Measurements from ENCODE around the gene DLST.

DLST gene

GRCh38 chr14:74846168-74846567 lies 35.5 kb upstream of the DLST start (continued):
- no peak for TF ChIP-seq PPARA (CRISPR knock-in tag; IDR thresholded peaks at IDR 0.05; ENCODE audit: borderline replicate concordance)

- TF ChIP-seq ZC3H10 (CRISPR knock-in tag; IDR thresholded peaks at IDR 0.05) (no peak), ISL1 (CRISPR knock-in tag; IDR thresholded peaks at IDR 0.05) (no peak), PPARA (CRISPR knock-in tag; IDR thresholded peaks at IDR 0.05; ENCODE audit: borderline replicate concordance) (no peak), SNAI2 (CRISPR knock-in tag; IDR thresholded peaks at IDR 0.05) (no peak), TCF4 (CRISPR knock-in tag; IDR thresholded peaks at IDR 0.05; ENCODE audit: borderline replicate concordance) (no peak), GLIS3 (CRISPR knock-in tag; IDR thresholded peaks at IDR 0.05) (no peak), POU6F1 (CRISPR knock-in tag; IDR thresholded peaks at IDR 0.05; ENCODE audit: borderline replicate concordance, low read depth) (no peak), ZFP30 (CRISPR knock-in tag; IDR thresholded peaks at IDR 0.05) (no peak), RARB (CRISPR knock-in tag; IDR thresholded peaks at IDR 0.05) (no peak)
- TF ChIP-seq, protein P1, sequence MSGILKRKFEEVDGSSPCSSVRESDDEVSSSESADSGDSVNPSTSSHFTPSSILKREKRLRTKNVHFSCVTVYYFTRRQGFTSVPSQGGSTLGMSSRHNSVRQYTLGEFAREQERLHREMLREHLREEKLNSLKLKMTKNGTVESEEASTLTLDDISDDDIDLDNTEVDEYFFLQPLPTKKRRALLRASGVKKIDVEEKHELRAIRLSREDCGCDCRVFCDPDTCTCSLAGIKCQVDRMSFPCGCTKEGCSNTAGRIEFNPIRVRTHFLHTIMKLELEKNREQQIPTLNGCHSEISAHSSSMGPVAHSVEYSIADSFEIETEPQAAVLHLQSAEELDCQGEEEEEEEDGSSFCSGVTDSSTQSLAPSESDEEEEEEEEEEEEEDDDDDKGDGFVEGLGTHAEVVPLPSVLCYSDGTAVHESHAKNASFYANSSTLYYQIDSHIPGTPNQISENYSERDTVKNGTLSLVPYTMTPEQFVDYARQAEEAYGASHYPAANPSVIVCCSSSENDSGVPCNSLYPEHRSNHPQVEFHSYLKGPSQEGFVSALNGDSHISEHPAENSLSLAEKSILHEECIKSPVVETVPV (CRISPR knock-in tag; IDR thresholded peaks at IDR 0.05) = no peak
- TF ChIP-seq, protein P2, sequence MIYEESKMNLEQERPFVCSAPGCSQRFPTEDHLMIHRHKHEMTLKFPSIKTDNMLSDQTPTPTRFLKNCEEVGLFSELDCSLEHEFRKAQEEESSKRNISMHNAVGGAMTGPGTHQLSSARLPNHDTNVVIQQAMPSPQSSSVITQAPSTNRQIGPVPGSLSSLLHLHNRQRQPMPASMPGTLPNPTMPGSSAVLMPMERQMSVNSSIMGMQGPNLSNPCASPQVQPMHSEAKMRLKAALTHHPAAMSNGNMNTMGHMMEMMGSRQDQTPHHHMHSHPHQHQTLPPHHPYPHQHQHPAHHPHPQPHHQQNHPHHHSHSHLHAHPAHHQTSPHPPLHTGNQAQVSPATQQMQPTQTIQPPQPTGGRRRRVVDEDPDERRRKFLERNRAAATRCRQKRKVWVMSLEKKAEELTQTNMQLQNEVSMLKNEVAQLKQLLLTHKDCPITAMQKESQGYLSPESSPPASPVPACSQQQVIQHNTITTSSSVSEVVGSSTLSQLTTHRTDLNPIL (CRISPR knock-in tag; IDR thresholded peaks at IDR 0.05; ENCODE audit: low read depth) = no peak
- peak; percentile 44 for ATAC-seq
Measured at GRCh38 chr14:74846968-74847665, 34.6 kb upstream of the DLST start.

DNA sequence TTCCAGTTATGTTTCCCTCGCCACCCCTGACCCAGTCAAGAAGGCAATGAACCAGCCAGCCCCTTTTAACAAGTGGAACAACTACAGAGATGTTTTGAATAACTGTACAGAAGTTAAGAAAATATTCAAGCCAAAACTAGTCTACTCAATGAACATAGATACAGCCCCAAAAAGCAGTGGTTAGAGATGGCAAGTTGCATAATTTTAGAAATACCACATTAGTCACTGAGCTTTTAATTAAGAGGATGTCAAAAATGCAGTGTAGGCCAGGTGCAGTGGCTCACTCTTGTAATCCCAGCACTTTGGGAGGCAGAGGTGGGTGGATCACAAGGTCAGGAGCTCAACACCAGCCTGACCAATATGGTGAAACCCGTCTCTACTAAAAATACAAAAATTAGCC lies 32.9 kb upstream of the DLST start:
- ATAC-seq = no peak
- no peak for TF ChIP-seq ZNF565 (CRISPR knock-in tag; conservative IDR thresholded peaks at IDR 0.05; ENCODE audit: low read depth)
- TF ChIP-seq RARB (CRISPR knock-in tag; IDR thresholded peaks at IDR 0.05) = no peak
- TF ChIP-seq ESRRG (CRISPR knock-in tag; IDR thresholded peaks at IDR 0.05) = no peak
- TF ChIP-seq OSR1 (CRISPR knock-in tag; IDR thresholded peaks at IDR 0.05) = no peak
- TF ChIP-seq, protein P2 (CRISPR knock-in tag; IDR thresholded peaks at IDR 0.05; ENCODE audit: low read depth) = no peak
- no peak for TF ChIP-seq TOX (CRISPR knock-in tag; IDR thresholded peaks at IDR 0.05; ENCODE audit: borderline replicate concordance)
- no peak for TF ChIP-seq ISL1 (CRISPR knock-in tag; IDR thresholded peaks at IDR 0.05)
- TF ChIP-seq, protein P1 (CRISPR knock-in tag; IDR thresholded peaks at IDR 0.05) = no peak
- no peak for TF ChIP-seq SNAI2 (CRISPR knock-in tag; IDR thresholded peaks at IDR 0.05)

DNA sequence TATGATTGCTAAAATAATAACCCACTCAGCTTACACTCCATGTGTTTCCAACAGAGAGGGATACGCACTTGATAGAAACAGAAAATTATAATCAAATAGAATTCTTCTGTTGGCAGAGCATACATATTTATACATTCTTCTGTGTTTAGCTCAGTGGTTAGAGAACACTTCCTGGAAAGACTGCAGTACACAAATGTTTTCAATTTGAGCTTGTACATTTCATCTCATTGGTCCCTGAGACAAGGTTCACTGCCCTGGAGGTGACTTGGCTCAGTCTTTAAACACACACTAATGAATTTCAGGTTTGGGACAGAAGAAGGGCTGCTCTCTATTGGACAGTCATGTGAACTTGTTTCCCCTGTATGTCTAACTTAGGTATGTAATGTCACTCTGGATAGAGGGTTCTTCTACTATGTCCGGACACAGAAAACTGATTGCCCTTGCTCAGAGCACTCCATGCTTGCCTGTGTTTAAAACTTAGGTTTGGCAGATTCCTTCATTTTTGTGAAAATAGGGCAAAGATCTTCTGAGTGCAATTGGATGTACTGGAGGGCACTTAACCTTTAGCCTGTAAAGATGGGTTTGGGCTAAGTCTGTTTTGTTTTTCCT lies 28.7 kb upstream of the DLST start:
- ATAC-seq = peak; percentile 93
- TF ChIP-seq TCF4 (CRISPR knock-in tag; IDR thresholded peaks at IDR 0.05; ENCODE audit: borderline replicate concordance) (0 out of 2 replicates have a peak, but pooled peaks have one; percentile 14), BACH2 (CRISPR knock-in tag; IDR thresholded peaks at IDR 0.05; ENCODE audit: borderline replicate concordance) (no peak), RARB (CRISPR knock-in tag; IDR thresholded peaks at IDR 0.05) (no peak)

GRCh38 chr14:74853581-74853980 lies 28.1 kb upstream of the DLST start:
- TF ChIP-seq ZFP3 (CRISPR knock-in tag; IDR thresholded peaks at IDR 0.05) (no peak), POU6F1 (CRISPR knock-in tag; IDR thresholded peaks at IDR 0.05; ENCODE audit: borderline replicate concordance, low read depth) (no peak), SNAI2 (CRISPR knock-in tag; IDR thresholded peaks at IDR 0.05) (no peak), ZC3H10 (CRISPR knock-in tag; IDR thresholded peaks at IDR 0.05) (no peak), RARB (CRISPR knock-in tag; IDR thresholded peaks at IDR 0.05) (no peak), ZFP30 (CRISPR knock-in tag; IDR thresholded peaks at IDR 0.05) (no peak)
- peak; percentile 16; the same call in 2 of the 3 replicates for ATAC-seq

Measured in SK-N-SH treated with all-trans-retinoic acid at 6 μM for 48 hours (cell line).